22Rv1 (cell line): ENCODE data around the gene LYST.

Source experiments
- H3K27ac ChIP-seq: fragments of 450-650 bp; 2 replicates; pipeline ENCODE4 v1.5.1; 2017
- ZFX ChIP-seq: fragments of 450-650 bp; IDR thresholded peaks from 2 replicates; pipeline ENCODE4 v1.6.1; 2017; ENCODE audit warnings: antibody characterized with exemption, borderline replicate concordance
- TF ChIP-seq, protein P1 (sequence below): fragments of 450-650 bp; IDR thresholded peaks from 2 replicates; pipeline ENCODE4 v1.5.1; 2017; ENCODE audit warnings: mild to moderate bottlenecking

LYST gene

DNA sequence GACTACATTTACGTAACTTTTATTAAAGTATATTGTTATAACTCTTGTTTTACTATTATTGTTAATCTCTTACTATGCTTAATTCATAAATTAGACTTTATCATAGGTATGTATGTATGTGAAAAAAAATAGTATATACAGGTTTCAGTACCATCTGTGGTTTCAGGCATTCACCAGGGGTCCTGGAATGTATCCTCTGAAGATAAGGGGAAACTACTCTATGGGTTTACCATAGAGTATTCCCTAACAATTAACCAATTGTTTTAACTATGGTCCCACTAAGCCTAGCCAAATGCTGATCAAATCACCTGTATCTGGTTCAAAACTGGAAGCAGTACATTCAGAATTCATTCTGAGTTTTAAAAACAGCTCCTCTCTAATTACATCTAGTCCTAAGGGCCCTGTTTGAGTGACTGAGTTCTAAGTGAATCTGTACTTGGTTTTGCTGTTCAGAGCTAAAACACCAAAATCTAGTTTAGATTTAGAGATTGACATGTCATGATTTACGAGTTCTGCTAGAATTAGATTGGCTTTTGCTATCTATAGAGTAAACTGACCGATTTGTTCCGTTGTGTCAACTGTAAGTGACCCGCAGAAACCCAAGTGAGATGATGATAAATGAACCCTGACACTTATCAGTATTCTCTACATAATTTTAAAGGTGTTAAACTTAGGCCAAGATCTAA is 123.6 kb downstream of the LYST start:
- no peak for TF ChIP-seq ZFX
- TF ChIP-seq, protein P1, sequence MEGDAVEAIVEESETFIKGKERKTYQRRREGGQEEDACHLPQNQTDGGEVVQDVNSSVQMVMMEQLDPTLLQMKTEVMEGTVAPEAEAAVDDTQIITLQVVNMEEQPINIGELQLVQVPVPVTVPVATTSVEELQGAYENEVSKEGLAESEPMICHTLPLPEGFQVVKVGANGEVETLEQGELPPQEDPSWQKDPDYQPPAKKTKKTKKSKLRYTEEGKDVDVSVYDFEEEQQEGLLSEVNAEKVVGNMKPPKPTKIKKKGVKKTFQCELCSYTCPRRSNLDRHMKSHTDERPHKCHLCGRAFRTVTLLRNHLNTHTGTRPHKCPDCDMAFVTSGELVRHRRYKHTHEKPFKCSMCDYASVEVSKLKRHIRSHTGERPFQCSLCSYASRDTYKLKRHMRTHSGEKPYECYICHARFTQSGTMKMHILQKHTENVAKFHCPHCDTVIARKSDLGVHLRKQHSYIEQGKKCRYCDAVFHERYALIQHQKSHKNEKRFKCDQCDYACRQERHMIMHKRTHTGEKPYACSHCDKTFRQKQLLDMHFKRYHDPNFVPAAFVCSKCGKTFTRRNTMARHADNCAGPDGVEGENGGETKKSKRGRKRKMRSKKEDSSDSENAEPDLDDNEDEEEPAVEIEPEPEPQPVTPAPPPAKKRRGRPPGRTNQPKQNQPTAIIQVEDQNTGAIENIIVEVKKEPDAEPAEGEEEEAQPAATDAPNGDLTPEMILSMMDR = no peak
- no peak overlapping the region for H3K27ac ChIP-seq

DNA sequence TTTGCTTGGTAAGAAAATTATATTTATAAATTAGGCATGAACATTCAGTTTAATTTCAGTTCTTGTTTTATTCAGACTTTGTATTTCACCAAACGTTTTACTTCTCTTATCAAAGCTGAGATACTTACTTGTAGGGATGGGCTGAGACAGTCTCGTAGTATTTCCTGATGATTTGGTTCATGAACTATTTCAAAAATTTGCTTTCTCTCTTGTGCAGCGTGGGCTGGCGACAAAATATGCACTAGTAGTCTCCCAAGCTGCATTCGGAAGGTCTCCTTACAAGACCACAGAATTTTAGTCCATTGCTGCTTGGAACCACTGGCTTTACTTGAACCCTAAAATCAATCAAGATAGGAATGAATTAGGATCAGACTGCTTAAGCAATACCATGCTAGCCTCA is 125.4 kb downstream of the LYST start:
- TF ChIP-seq, protein P1 = no peak
- no peak overlapping the region for H3K27ac ChIP-seq

DNA sequence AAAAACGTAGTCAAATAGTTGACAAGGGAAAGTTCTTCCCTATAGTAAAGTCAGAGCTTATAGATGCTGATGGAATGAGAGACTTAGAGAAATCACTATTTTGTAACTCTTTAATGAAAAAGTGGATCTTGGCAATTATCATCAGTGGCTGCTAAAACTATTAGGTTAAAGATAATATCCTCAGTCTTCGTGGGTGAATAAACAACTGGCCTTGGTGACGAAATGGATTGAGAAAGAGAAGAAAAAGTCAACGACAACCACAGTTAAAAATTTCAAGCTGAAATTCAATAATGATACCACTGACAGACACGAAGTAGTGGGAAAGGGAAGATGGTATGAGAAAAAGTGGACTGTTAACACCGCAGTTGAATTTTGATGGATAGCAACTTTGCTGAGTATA is 127.1 kb downstream of the LYST start:
- H3K27ac ChIP-seq = no peak overlapping the region
- TF ChIP-seq ZFX = no peak
- TF ChIP-seq, protein P1 = no peak

DNA sequence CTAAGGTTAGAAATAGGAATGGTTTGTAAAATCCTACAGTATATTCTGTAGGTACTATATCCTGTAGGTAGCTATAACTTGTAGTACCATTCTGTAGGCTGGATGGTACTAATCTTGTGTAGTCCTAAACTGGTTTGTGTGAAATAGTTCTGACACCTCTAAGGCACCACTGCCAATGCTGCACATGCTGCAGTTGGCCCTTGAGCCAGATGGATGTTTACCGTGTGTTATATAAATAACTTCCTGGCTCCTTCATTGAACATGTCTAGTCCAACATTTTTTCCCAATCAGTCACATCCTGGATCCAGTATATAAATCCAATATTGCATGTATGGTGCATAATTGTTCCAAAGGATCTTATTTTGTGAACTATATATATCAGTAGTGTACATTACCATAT is 127.6 kb downstream of the LYST start:
- no peak for TF ChIP-seq ZFX
- TF ChIP-seq, protein P1 = no peak
- H3K27ac ChIP-seq = no peak overlapping the region

DNA sequence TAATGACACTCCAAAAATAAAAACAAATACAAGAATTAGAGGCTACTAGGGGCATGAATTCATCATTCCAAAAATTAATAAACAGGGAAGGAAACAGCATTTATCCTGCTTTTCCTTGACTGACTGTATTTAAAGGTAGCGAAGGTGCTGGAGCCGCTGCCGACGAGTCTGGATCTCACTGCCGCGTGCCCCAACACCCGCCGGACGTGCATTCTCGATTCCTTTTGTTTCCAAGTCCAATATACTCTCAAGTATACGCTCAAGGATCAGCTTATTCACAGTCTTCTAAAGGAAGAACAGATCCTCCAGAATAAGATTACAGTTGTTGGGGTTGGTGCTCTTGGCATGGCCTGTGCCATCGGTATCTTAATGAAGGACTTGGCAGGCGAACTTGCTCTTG is 129.0 kb downstream of the LYST start:
- H3K27ac ChIP-seq = no peak overlapping the region
- TF ChIP-seq ZFX = no peak
- TF ChIP-seq, protein P1 = no peak

DNA sequence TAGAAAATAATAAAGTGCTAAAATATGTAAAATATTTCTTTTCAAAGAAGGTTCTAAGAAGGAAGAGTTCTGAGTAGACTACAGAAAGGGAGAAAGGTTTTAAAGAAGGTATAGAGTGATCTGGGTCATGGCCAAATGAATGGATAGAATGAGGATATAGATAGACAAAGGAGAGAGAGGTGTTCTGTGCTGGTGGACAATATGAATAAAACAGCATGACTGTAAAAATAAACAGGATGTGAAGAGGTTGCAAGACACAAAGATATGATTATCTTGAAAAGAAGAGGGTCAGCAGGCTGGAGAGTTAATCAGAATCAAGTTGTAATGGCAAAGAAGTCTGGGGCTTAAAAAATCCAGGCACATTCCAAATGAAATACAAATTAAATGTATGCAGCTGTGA is 130.4 kb downstream of the LYST start:
- TF ChIP-seq ZFX = no peak
- TF ChIP-seq, protein P1 = no peak
- H3K27ac ChIP-seq = no peak overlapping the region

DNA sequence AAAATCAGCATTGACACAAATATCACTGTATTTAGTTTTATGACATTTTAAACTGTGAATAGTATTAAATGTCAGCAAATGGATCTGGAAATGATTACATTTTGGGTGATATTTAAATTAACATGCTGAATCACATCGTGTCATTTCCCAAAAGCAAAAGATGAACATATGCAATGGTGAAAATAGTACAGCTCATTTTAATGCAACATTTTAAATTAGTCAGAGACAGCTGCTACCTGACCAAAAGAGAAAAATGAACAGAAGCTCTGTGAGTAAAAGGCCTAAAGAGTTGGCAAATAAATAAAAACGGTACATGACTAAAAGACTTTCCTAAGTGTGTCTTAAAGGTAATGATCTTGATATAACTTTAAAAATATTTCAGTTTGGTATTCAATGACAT is 131.1 kb downstream of the LYST start:
- no peak for TF ChIP-seq ZFX
- TF ChIP-seq, protein P1 = no peak
- no peak overlapping the region for H3K27ac ChIP-seq
